Stimulated activated CD8-positive, alpha-beta memory T cell treated with anti-CD3 and anti-CD28 coated beads, Interleukin-12 subunit alpha, Interleukin-12 subunit beta, amount 100 ng/mL, for 4 hours (primary cell): ENCODE measurements around the gene CDC42EP3.
A peak's percentile ranks its signal among the peaks of the same experiment; 100 is the strongest.

Source experiments
- DNase-seq: peaks from one replicate; pipeline ENCODE4 v3.0.0-alpha.2; 2020; ENCODE audit warnings: low read depth

The CDC42EP3 gene

DNA sequence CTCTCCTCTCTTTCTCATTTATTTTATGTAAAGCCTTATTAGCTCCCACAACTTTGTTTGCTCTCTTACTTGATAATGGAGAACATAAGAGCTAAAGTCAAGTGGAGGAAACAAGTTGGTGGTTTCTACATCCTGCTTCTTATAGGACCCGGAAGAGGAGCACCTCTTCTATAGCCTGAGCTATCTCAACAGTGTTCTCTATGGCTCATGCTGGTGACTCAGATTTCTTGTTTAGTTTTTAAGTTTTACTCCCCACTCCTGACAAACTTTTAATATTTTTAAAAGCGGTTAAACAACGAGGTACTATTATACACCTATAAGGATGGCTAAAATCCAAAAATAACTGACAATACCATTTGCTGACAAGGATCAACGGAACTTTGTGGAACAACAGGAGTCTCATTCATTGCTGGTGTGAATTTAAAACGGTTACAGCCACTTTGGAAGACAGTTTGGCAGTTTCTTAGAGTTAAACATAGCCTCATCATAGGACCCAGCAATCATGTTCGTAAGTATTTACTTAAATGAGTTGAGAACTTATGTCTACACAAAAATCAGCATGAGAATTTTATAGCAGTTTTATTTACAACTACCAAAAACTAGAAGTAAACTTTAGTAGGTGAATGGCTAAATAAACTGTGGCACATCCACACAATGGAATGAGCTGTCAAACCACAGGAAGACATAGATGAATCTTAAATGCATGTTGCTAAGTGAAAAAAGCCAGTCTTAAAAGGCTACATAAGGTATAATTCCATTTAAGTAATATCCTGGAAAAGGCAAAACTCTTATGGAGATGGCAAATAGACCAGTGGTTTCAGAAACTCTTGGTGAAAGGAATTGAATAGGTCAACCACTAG, 12.7 kb upstream of the CDC42EP3 start:
- DNase-seq: no peak

DNA sequence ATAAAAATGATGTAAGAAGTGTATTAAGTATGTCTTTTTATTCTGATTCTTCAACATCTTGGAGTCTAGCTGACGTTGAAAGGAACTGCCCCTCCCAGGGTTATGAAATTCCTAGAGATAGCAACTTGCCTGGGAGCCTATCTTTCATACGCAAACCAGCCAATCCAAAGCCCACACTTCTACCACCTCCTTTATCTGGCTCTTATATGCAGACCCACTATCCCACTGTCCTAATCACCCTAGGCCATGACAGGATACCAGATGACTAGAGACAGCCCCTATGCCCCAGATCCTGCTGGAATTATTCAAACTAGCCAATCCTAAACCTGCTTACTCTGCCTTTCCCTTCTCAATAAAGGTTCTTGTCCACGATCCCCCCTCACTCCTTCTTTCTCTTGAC, 11.8 kb upstream of the CDC42EP3 start:
- no peak for DNase-seq

DNA sequence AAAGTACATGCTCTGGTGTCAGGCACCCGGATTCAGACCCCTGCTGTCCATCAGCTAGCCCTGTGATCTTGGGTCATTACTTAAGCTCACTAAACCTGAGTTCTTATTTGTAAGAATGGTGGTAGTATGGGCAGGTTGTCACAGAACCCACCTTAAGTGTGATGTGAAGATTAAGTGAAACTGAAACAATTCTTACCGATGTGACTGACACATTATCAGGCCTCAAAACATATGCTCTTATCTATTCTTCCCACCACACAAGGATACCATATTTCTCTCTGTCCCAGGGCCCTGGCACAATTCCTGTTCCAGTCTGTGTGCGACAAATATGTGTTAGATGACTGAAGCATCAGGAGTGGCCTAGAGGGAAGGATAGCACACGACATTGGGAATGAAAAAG, 11.0 kb upstream of the CDC42EP3 start:
- DNase-seq: no peak

DNA sequence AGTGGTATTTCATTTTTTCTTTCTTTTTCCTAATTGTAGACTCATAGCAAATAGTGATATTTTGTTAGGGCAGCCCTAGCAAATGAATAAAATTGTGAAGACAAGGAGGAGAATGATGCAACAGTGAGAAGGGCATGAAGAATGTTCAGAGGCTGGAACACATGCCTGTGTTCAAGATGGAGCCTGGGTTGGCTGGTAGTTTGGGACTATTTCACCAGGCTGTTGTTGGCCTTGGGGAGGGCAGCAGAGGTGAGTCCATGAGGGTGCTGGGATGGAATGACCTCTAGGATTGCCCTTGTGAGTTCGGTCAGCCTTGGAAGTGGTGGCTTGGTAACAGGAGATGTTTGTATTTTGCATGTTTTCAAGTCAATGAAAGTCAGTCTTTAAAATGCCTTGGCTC, 10.1 kb upstream of the CDC42EP3 start:
- no peak for DNase-seq

DNA sequence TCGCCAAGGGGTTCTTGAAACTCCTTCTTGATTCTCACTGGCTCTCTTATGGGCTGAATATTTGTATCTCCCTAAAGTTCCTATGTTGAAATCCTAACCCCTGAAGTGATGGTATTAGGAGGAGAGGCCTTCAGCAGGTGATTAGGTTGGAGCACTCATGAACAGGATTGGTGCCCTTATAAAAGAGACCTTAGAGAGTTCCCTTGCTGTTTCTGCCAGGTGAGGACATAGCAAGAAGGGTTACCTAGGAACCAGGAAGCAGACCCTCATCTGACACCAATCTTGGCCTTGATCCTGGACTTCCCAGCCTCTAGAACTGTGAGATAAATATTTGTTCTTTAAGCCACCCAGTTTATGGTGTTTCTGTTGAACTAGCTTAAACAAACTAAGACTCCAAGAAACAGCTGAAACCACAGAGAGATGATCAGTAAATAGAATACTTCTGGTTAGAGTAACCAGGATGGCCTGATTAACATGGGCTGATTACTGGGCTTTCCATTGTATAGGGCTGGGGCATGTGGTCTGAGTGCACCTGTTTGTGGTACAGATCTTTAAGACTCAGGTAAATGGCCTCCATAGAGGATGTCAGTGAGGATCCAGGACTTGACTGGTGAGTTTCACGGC, 7.7 kb upstream of the CDC42EP3 start:
- DNase-seq: no peak

DNA sequence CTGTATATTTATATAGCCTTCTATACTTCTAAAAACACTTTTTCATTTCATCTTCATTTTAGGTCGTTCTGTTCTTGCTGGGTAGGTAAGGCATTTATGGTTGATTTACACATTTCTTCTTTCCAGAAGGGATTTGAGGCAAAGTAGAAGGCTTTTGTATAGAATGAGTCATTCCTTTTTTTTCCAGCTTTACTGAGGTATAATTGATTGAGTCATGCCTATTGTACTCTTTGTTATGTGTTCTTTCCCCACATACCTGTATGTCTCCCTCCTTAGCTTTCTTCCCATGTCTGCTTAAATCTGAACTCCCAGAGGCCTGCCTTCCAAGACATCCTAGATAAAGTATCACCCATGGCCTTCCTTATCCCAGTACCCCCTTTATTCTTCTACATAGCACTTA, 4.8 kb upstream of the CDC42EP3 start:
- no peak for DNase-seq

DNA sequence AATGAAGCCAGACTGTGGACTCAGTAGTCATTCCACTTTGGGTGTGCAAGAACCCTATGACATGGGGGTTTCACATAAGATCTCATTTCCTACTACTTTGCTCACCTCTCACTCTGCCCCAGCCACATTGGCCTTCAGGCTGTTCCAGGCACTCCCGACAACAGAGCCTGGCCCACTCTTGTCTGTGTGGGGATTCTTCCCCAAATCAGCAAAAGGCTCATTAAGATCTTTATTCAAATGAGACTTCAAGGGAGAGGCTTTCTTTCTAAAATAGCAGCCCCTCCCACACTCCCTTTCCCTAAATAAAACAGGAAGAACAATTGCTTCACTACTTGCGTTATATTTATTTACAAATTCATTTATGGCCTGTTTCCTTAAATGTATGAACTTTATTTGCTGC, 3.5 kb upstream of the CDC42EP3 start:
- no peak for DNase-seq

DNA sequence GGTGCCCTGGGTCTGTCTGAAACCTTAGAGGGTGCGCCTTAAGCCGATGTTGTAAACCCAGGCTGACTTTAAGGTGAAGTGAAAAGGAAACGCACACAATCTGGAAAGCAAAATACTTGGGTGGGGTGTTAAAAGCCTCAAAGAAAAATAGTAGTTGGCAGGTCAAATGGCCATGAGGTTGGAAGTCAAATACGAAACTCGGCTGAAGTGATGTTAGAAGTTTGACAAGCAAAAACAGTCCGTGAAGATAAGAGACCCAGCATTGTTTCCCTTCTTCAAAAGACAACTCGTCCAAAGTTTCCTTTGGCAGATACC, 1.4 kb upstream of the CDC42EP3 start:
- DNase-seq: no peak

DNA sequence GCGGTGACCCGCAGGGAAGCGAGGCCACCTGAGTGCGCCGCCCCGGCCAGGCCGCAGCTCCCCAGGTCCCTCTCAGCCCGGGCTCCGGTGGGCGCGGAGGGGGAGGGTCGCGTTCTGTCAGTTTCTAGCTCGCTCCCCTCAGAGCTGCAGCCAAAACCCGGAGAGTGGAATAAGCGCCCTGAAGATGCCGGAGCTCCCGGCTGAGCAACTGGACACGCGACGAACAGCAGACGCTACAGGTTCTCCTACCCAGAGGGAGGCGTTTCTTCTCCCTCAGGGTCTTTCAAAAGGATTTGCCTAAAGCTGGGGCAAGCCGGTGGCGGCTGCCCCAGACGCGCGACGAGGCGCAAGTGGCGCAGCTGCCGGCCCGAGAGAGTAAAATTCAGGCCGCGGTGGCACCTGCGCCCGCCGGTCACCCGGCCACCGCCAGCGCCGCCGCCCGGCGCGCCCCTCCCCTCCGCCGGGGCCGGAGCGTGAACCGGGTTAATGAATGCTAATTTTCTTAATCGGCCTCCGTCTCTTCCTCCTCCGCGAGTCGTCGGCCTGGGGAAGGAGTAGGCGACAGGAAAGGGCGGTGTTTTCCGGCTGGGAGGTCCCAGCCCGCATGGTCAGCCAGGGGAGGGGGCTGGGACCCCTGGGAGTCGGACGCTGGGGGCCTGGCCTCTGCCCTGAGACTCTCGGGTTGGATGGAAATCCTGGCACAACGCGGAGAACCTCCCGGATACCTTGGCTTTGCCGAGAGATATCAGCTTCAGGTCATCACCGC, 845 bp upstream of the CDC42EP3 start:
- peak; percentile 45 for DNase-seq

DNA sequence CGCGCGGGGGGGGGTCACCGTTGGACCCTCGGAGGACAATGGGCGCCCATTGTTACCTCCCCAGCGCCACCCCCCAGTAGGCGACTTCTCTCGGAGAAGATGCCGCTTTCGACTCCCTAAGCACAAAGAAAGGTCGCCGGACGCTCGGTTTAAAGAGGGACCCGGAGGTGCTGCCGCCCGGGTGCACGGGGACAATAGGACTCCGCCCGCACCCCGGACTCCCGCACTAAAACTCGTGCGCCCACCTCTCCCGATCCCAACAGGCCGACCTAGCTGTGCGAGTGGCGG, 318 bp upstream of the CDC42EP3 start:
- no peak for DNase-seq

DNA sequence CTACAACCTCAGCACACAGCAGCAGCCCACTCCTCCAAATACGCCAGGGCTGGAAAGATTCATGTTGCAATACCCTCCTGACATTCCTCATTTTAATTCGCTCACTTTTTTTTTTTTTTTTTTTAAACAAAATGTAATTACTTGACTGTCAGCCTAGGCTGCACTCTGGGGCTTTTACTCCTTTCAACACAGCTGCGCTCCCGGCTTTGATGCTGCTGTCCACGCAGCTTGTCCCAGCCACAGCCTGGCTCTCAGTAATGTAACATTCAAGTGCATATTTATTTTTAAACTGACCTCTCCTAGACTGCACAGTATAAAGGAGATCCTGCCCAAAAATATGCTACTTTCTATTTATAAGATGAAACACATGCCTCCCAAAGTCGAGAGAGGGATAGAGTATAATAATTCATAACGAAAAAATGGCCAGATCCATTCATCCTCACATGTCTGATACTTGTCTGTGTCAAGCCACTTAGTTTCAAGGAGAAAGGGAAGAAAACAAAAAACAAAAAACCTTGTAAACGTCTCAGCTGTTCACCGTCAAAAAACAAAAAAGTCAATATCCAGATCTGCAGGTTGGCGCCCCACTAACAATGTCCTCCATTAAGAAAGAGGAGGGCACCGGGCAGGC, 949 bp downstream of the CDC42EP3 start:
- no peak for DNase-seq

DNA sequence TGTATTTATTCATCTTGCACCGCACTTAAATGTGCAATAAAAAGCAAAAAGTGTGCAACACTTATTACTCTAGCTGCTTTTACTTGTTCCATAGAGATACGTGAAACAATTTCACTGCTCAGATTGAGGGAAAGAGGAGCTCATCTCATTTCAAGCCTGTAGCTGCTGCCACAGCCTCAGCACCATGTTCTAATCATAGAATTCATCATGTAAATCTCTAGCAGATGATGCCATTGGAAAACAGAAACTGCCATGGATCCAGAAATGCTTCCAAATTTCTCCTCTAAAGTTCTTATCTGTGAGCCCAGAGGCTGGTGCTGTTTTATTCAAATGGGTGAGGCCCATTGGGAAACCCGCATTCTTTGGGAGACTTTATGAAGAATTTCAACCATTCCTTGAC, 2.0 kb downstream of the CDC42EP3 start:
- DNase-seq: no peak

DNA sequence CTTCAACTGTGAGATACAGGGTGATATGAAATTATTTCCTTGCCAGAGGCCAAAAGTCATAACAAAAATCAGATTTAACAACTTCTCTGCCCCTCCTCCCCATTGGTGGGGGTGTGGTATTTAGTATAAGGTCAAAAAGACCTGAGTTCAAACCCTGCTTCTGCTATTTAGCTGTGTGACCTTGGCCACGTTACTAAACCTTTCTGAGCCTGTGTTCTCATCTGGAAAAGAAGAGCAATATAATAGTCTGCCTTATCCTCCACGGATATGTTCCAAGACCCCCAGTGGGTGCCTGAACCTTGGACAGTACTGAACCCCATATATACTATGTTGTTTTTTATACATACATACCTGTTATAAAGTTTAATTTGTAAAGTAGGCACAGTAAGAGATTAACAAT, 3.7 kb downstream of the CDC42EP3 start:
- DNase-seq: no peak

DNA sequence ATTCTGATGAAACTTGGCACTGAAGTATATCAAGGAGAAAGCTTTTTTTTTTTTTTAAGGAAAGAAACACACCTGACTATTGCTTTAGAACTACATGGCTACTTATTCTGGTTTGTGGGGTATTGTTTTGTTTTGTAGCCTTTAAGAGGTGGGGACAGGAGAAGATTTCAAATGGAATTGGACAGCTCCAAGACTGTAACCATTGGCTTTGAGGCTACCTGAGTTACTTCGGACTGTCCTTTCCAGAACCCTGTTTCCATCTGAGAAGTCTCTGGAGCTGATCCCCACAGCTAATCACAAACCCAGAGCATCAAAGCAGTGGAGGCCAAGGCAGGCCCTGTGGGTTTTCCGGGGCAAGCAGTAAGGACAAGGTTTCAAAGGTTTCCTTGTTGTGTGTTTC, 4.7 kb downstream of the CDC42EP3 start:
- DNase-seq: no peak

DNA sequence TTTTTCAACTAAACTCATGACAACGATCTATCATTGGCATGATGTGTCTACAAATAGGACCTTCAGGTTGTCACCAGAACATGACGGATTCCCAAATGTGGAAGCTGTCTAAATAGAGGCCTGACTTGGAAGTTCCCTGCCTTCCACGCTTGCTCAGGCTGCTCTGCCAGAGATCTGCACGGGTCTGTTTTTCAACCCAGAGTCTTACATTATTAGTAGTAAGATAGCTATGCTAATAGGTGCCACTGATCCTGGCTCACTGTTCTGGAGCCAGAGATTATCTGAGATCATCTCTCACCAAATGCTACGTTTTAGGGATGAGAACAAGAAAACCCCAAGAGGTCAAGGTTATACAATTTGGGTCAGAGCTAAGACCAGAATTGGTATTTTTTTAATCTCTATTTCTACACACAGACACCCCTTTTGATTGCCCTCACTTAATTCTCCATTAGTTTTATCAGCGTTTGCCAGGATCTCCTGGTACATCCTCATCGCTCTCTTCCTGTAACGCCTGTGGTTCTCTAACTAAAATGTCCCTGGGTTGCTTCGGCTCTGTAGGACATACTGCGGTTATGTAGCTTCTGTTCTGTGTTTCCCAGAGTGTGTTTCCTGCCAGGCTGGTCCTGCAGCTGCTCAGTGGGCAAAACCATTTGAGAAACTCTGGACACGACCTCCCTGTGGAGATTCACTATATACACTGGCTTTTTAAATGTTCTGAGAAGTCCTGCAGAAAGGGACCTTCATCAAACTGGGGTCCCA, 5.7 kb downstream of the CDC42EP3 start:
- DNase-seq: no peak

DNA sequence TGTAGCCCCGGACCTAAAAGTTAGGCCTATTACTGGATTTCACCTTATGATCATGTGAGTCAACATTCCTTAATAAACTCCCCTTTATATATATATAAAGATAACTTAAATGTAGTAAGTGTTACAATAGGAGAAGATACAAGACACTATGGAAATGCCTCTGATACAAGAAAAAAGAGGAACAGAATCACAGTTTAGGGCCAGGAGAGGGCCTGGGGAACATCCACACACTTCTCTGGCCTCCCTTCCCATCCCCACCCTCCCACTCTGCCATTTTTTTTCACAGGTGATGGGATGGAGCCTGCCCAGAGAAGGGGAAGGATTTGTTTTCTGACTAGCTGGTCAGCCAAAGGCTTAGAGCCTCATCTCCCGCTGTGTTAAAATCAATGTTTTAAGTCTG, 6.4 kb downstream of the CDC42EP3 start:
- DNase-seq: no peak

DNA sequence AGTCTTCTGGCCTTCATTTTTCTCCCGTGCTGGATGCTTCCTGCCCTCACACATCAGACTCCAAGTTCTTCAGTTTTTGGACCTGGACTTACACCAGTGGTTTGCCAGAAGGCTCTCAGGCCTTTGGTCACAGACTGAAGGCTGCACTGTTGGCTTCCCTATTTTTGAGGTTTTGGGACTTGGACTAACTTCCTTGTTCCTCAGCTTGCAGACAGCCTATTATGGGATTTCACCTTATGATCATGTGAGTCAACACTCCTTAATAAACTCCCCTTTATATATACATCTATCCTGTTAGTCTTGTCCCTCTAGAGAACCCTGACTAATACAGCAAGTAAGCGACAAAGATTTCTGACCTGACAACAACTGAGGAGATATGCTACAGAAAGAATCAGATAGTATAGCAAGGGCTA, 7.2 kb downstream of the CDC42EP3 start:
- DNase-seq: no peak

DNA sequence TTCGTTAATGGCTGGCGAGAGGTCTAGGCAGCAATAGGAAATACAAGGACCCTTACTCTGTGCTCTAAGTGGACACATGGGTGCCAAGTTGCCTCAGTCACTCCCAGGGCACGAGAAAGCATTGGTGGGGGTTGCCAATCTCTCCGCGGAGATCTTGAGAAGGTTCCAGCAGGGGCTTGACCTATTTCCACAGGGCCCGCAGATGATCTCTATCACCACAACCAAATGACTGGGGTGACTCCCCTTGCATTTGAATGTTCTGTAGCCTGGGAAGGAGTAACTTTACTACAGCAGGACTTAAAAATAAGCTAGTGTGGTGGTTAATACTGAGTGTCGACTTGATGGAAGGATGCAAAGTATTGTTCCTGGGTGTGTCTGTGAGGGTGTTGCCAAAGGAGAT, 8.1 kb downstream of the CDC42EP3 start:
- DNase-seq: no peak

DNA sequence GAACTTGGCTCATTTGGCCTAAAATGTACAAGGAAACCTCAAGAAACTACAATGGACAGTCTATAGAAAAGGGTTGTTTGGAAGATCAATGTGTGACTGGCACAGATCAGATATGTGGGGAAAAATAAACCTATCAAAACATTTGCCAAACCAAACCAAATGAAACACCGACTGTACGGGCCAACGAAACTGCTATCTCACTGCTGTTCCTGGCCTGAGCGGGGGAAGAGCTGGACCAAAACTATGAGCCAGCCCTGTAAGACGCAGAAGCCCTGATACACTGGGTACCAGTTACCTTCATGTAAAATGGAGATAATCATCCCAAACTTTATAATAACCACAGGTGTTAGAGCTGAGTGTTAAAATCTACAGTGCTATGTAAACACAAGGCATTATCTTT, 11.7 kb downstream of the CDC42EP3 start:
- DNase-seq: no peak

DNA sequence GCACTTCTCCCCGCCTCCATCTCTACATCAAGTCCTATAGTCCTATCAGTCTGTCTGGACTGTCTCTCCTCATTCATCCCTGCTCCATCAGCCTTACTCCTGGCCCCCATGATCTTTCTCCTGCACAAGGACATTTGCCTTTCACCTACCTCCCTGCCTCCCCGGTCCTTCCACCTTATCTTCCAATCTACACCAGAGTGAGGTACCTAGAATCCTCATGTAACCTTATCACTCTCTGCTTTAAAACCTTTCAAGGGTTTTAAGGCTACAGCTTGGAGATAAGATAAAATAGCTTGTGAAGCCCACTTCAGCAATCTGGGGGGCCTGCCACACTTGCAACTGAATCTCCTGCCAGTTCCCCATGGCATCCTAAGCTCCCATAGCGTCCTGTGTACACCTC, 12.8 kb downstream of the CDC42EP3 start:
- DNase-seq: no peak

DNA sequence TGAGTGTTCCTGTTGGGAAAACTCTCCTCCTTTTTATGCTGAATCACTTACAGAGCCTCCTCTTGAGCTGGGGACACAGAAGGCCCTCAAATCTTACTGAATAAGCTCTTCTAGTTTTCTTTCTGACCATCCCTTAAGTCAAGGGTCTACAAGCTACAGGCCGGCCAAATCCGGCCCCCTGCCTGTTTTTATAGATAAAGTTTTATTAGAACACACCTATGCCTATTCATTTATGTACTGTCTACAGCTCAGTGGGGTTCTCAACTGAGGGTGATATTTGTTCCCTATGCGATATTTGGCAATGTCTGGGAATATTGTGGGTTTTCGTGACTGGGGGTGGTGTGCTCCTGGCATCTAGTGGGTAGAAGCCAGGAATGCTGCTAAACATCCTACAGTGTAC, 14.0 kb downstream of the CDC42EP3 start:
- DNase-seq: no peak
